NCI-H1436 (cell line): Measurements from ENCODE around the gene DLG4.
A peak's percentile ranks its signal among the peaks of the same experiment; 100 is the strongest.

Experiments
- DNase-seq: peaks from one replicate; lab custom pipeline; 2025; lab: John Stamatoyannopoulos, UW

DLG4 gene

DNA sequence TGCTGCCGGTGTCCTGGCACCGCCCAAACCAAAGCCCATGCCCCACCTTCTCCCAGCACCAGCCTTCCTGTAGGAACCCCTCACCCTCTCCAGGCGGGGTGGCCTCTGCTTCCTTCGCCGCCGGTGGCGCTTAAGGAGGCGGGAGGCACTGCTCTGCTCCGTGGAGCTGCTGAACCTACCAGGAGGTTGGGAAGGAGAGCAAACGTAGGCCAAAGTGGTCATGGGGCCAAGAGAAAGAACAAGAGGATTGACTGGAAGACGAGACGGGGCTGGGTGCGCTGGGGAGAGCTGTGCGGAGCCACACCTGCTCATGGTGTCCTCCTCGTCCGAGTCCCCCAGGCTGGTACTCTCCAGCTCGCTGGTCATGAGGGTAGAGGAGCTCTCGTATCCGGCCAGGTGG lies 9.9 kb upstream of the DLG4 start:
- no peak for DNase-seq

DNA sequence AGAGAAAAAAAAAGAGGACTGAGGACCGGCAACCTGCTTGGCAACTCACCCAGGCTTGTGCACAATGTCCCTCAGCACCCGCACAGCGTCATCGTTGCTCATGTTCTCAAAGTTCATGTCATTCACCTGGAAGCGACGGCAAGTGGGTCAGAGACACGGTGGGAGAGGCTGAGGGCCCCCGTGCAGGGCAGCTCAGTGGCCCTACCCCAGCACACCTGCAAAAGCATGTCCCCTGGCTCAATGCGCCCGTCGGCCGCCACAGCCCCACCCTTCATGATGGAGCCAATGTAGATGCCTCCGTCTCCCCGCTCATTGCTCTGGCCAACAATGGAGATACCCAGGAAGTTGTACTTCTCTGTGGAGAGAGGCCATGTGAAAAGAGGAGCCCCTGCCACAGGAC lies 9.3 kb upstream of the DLG4 start:
- no peak for DNase-seq

DNA sequence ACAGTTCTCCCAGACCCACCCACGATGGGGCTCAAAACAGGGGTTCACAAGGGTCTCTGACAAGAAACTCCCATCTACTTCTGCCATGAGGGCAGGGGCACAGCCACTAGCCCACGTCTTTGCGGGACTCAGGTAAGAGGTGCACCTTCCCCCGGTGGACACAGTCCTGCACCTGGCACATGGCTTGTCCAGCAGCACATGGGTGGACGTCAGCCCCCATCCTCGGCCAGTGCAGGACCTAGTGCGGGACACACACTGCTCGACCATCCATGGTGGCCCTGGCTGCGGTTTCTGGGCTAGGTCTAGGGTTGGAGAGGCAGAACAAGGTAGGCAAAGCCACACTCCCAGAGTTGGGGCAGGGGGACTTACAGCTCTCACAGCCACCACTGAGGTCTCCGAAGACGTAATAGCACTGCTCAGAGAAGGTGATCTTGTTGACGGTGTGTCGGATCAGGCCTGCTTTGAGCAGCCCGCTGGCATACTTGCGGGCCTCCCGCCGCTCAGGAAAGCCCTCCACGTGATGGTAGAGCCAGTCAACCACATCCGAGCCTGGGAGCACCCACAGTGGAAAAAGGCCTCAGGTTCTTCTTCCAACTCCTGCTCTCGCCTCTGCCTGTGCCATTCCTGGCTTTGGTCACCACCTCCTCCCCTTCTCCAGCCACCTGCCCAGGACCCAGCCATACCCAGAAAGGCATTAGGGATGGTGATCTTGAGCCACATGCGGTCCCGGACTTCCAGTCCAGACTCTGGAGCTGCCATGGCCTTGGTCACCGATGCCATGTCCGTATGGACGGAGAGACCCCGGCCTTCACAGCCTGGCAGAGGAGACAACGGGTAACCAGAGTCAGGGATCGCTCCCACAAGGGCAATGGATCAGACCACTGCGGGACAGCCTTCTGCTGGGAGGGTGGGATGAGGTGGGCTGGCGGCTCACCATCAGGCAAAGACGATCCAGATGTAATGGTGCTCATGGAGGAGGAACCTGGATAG lies 7.4 kb upstream of the DLG4 start:
- no peak for DNase-seq

DNA sequence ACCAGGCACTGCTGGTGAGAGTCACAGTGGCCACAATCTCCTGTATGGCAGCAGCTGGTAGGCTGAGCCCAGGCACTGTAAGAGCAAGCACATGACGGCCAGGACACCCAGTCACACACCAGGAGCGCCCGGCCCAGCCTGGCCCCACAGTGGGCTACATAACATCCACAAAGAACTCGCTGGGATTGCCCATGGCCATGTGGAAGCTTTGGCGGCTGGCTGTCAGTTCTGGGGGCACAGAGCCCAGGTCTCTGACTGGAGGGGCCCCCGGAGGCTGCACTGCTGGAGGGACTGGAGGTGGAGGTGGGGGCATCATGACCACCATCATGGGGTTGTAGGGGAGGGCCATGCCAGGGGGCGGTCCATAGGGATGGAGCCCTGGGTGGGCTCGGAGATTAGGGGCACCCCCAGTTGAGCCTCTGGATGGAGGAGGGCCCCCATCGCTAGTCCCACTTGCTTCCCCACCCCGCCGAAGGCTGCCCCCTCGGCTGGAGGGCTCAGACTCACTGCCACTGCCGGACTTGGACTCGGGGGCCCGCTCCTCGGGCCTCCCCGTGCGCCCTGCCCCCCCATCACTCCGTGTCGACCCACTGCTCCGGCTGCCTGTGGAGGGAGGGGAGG lies 6.2 kb upstream of the DLG4 start:
- DNase-seq = no peak

DNA sequence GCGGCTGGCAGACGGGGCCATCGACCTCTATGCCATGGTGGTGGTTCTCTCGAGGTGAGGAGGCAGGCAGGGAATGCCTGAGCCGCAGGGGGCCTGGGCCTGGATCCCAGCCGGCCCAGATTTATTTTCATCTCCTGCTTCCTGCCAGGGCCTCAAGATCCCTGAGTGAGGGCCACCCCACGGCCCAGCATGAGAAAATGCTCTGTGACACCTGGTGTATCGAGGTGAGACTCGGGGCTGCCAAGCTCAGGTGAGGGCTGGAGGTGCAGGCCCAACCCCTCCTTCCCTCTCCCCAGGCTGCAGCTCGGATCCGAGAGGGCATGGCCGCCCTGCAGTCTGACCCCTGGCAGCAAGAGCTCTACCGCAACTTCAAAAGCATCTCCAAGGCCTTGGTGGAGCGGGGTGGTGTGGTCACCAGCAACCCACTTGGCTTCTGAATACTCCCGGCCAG lies 5.0 kb upstream of the DLG4 start:
- DNase-seq = no peak

DNA sequence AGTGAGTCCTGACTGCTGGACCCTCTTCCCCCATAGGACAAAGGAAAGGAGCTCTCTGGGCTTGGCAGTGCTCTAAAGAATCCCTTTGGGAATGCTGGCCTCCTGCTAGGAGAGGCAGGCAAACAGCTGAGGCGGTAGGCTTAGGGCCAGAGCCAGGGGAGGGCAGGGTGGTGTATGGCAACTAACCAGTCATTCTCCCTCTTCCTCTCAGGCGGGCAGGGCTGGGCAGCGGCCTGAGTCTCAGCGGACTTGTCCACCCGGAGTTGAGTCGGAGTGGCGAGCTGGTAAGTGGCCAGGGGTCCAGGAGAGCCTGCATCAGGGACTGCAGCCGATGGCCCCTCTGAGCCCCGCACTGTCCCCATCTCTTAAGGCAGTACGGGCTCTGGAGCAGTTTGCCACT lies 4.5 kb upstream of the DLG4 start:
- DNase-seq = no peak

DNA sequence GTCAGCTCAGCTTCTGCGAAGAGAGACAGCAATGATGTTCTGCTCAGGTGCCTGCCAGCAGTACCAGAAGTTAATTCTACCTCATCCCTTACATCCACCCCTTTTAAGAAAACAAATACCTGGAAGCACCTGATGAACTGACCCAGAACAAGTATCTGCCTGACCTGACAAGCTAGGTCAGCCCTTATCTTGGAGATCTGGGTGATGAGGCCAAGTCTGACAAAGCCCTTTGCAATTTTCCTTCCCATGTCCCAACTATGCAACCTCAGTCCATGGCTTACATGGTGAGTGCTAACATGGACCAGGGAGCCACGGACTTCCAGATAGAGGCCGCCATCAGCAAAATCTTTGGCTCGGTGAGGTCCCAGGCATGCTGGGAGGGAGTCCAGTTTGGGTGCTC lies 3.7 kb upstream of the DLG4 start:
- DNase-seq = no peak

DNA sequence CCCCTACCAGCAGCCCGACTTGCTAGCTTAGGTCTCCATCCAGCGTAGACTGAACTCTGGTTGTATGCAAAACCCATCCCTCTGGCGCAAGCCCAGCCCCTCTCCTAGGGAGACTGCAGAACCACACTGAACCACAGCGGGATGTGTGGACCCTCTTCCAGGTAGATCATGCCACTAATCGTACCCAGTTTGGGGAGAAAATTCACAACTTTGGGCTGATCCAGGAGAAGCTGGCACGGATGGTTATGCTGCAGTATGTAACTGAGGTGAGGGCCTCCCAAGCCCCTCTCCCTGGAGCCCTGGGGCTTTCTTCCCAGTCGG lies 3.3 kb upstream of the DLG4 start:
- DNase-seq = no peak

DNA sequence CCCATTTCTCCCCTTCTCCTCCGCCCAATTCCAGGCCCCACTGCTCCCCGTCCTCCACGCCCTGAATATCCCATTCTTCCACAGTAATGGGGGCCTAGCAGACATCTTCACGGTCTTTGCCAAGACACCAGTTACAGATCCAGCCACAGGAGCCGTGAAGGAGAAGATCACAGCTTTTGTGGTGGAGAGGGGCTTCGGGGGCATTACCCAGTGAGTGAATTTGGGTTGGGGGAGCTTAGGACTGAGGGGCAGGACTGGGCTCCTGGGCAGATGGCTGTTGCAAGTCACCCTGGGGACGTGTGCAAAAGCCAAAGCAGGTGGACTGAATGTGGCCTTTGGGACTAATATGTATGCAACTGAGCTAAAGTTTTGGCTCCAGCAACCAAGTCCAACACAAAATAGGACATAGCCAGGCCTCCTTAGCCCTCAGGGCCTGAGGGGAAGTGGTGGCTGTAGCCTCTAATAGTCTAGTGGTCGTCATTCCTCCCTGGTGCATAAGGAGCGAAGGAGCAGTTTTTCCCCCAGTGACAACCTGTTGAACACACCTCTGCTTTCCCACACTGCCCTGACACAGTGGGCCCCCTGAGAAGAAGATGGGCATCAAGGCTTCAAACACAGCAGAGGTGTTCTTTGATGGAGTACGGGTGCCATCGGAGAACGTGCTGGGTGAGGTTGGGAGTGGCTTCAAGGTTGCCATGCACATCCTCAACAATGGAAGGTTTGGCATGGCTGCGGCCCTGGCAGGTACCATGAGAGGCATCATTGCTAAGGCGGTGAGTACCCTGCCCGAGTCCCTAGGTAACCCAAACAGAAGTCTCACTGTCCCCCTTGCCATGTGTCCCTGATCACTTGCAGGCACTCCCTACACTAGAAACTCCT lies 2.7 kb upstream of the DLG4 start:
- DNase-seq = no peak

DNA sequence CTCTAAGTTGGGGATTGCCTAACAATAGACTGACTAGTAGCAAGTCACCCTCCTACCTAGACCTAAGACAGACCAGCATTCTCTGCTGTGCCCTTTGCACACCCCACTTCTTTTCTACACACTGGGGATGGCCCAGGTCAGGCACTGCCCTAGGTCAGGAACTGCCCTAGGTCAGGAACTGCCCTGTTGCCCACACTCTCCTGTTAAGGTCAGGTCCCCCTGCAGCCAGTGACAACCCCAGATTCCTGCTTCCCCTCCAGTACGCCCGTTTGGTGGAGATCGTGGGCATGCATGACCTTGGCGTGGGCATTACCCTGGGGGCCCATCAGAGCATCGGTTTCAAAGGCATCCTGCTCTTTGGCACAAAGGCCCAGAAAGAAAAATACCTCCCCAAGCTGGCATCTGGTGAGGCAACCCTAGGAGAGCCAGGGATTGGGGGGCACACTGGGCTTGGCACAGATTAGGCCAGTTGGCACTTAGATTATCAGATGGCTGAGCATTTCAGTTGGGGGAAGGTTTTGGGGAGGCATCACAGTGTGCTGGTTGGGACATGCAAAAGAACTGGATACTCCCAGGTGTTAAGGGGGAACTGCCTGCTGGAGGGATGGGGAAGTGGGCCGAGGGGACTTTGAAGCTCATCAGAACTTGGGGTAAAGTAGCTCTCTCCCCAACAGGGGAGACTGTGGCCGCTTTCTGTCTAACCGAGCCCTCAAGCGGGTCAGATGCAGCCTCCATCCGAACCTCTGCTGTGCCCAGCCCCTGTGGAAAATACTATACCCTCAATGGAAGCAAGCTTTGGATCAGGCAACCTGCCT lies 1.8 kb upstream of the DLG4 start:
- no peak for DNase-seq

DNA sequence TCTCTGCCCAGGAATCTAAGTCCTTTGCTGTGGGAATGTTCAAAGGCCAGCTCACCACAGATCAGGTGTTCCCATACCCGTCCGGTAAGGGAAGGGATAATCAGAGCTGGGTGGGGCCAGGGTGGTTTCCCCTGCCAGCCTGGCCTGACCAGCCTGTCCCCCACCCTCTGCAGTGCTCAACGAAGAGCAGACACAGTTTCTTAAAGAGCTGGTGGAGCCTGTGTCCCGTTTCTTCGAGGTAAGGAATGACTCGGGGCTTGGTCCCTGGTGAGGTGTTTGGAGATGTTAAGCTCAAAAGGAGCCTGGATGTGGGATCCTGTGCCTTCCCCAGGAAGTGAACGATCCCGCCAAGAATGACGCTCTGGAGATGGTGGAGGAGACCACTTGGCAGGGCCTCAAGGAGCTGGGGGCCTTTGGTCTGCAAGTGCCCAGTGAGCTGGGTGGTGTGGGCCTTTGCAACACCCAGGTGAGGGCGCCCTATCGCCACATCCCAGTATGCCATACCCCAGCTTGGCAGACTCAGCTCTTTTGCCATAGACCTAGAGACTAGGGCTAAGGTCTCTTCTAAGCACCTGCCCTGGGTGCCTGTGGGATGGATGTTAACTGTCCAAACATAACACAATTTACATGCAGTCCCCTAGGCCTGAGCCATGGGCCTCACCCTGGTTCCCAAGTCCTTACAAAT lies 1.1 kb upstream of the DLG4 start:
- no peak for DNase-seq

DNA sequence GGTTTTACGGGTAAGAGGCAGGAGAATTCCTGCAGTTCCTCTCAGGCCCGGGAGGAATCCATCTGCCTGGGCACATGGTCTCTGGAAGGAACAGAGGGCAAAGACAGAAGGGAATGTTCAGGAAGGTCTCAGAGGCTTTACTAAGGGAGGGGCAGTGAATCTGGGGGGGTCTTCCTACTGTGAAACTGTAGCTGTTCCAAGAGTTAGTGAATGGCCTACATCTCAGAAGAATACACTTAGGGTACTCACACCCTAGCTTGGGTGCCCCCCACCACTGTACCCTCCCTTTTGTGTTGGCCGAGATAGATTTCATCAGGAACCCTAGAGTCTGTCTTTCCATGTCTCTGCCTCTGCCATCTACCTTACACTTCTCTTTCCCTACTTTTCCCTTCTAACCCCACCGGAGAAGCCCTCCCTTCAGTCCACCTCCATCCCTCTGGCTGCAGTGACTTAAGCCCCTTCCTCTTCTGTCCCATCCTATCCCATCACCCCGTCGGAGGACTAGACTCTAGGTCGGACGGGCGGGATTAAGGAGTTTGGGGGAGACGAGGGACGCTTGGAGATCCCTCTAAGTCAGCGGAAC lies 316 bp downstream of the DLG4 start:
- no peak for DNase-seq

DNA sequence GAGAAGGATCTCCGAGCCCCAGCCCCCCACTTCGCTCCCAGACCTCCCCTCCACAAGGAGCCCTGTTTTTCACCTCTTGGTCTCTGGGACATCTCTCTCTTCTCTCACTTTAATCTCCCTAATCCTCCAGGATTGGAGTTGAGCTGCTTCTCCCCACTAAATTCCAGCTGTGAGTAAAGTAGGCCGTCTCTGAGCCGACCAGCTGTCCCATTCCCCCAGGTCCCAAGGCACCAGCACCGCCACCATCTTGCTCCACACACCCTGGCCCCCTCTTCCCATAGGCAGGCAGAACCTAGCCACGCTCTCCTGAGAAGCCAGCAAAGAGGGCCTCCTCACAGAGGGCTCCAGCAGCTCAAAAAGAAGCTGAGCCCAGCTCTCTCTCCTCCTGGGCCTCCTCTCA lies 878 bp downstream of the DLG4 start:
- no peak for DNase-seq

DNA sequence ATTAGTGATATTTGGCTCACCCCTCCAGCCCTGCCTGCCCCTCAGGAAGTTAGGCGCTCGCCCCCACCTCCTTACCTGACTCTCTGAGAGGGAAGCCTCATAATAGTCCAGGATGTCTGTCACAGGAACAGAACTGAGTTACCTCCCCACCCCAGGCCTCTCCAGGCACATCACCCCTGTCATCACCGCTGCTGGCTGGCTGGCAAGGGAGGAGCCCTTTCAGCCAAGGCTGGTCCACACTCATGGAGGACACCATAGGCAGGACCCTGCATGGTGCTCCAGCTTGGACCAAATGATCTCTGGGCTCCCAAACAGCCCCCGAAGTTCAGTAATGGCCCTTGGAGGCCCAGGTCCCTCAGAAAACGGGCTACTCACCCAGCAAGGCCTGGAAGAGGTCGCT lies 1.5 kb downstream of the DLG4 start:
- DNase-seq = no peak

DNA sequence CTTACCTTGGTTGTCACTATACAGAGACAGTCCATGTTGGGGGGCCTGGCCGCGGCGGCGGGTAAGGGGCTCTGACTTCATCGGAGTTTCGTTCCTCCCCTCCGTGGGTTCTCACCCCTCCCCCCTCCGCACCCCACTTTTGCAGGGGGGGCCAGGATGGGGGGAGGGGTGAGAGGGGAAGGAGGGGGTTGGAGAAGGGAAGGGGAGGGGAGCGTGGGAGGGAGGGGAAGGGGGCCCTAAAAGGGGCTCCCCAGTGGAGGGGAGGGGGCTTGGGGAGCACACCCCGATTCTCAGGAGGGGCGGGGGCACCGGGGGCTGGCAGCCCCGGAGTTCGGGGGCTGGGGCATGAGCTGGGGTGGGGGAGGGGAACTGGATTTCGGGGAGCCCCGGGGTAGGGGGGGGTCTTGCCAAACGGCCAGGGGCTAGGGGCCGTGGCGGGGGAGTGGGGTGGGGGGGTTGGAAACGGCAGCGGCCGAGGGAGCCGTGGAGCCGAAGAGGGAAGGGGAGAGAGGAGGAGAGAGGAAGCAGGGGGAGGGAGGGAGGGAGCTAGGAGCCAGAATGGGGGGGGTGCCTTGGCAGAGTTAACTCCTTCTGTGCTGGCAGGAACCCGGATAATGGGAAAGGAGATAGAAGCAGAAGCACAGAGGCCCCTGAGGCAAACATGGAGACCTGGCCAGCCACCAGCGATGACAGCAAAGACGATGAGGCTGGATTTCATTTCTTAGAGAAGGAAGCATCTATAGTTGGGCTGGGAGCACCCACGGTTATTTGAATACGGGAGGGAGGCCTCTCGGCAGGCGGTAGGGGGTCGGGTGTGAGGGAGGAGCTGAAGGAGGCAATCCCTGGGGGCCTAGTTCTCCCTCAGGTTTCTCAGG lies 2.3 kb downstream of the DLG4 start:
- DNase-seq = peak; percentile 62

DNA sequence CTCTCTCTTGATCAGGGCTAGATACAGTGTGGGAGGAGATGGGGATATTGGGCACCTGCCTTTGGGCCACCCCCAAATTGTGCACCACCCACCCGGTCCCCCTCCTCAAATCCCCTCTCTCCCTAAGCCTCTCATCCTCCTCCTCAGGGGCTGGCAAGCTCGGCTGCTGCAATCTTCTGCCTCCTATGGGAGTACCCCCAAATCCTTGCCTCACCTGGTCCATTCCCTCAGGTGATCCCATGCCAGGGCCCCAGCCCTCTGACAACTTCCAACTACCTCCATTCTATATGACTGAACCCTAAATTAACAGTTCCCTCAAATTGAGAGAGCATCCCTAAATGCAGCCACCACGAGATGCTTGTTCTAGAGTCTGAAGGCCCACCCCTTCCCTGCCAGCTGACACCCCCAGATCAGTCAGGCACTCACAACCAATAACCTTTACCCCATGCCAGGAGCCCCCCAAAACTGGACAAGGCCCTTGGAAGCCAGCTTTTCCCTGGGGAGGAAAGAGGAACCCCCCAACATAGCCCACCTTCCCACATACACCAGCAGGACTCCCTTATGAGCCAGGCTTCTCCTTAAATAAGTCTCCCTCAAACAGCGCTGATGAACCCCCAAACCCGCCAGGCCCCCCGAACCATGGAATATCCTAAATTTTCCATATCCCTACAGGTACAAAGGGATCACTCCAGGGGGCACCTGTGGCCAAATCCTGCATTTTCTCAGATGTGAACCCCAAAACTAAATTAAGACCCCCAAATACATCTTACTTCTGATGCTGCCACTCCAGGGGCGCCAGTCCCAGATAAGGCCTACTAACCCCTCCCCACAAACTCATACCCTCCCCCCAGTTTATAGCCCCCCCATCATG lies 3.2 kb downstream of the DLG4 start:
- no peak for DNase-seq

DNA sequence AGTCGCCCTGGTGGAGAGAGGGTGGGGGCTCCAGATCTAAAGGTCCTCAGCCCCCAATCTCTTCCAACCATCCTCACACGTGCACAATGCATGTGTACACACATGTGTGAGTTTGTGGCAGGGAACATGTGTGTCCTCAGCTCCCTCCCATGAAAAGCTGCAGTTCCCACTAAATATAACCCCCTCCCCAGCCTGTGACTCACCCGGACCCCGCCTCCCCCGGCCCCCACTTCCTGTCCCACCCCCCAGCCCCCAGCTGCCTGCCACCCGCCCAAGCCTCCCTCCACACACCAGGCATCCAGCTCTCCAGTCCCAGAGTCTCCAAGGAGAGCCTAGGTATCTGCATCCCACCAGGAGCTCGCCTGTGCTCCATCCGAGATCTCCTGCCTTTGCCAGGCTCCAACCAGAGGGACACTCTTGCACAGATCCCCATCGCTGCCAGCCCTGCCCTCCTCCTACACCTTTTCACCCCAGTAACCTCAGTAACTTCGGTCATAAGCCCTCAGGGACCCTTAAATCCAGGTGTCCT lies 3.9 kb downstream of the DLG4 start:
- no peak for DNase-seq

DNA sequence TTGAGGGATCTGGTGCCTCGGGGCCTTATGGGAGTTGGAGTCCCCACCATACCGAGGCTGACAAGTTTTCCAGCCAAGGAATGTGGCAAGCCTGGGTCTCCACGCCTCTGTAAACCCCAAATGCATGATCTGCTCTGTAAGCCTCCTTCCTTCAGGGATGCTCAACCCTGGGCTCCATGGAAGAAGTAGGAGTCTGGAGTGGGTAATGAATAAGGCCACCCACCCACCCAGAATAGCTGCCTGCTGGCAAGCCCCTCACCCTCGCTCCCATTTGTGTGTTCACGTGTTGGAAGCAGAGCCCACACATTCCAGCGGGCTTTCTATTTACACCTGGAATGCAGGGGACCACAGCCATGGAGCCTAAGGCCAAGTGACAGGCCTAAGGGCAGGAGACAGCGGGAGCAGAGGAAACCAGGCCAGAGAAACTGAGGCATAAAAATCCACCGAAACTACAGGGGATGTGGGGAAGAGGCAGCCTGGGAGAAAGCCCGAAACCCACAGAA lies 4.4 kb downstream of the DLG4 start:
- DNase-seq = no peak
